A549 (cell line): ENCODE data around the gene MAP2K7.

Experiments used
- CTCF ChIP-seq: fragments of >200 bp; sonication (Bioruptor Twin); formaldehyde crosslinking; IDR thresholded peaks from 3 replicates; pipeline ENCODE4 v1.5.1; 2016
- EP300 ChIP-seq, 2 experiments: fragments of >200 bp; sonication (Bioruptor Twin); formaldehyde crosslinking; IDR thresholded peaks; 2 replicates in 1 of 2; 3 replicates in 1 of 2; pipeline ENCODE4 v1.6.1; 2016 to 2017
- MAFK ChIP-seq: fragments of 450-650 bp; IDR thresholded peaks from 2 replicates; pipeline ENCODE4 v1.6.1; 2014; ENCODE audit not compliant: partially characterized antibody
- NR3C1 ChIP-seq: fragments of >200 bp; sonication (Bioruptor Twin); formaldehyde crosslinking; IDR thresholded peaks from 3 replicates; pipeline ENCODE4 v1.6.1; 2017
- POLR2A ChIP-seq: IDR thresholded peaks from 2 replicates; pipeline ENCODE4 v1.6.1; 2012; ENCODE audit warnings: mild to moderate bottlenecking, low read length
- SMC3 ChIP-seq: fragments of >200 bp; sonication (Bioruptor Twin); formaldehyde crosslinking; IDR thresholded peaks from 3 replicates; pipeline ENCODE4 v1.6.1; 2018; ENCODE audit warnings: inconsistent platforms
- SREBF2 ChIP-seq: fragments of 450-650 bp; IDR thresholded peaks from 2 replicates; pipeline ENCODE4 v1.6.1; 2014; ENCODE audit warnings: mild to moderate bottlenecking, moderate library complexity
- TF ChIP-seq, protein P1 (sequence below): IDR thresholded peaks from 2 replicates; pipeline ENCODE4 v1.6.1; 2012

DNA sequence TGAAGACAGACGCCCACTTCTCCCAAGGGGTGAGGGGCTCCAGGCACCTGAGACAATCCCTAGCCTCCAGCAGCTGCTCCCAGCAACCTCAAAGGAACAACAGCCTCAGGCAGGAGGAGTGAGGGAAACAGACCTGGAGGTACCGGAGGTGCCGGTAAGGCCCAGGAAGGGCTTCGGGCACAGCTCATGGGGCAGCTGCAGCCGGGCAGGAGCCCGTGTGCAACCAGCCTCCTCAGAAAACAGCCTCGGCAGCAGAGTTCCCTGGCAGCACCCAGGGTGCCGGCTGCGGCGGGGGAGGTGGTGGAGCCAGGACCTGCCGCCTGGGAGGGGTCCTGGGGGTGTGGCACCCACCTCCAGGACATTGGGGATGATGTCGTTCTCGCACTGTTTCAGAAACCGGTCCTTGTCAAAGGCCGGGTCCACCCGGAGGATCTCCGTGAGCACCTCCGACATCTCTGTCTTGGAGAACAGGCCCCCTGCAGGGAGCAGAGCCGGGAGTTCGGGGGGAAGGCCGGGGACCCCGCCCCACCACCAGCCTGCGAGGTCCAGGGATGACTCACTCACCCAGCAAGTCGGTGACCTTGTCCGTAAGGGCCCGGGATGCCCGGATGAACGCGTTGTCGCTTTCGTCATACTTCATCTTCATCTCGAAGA, 28.7 kb downstream of the MAP2K7 start:
- TF ChIP-seq, protein P1, sequence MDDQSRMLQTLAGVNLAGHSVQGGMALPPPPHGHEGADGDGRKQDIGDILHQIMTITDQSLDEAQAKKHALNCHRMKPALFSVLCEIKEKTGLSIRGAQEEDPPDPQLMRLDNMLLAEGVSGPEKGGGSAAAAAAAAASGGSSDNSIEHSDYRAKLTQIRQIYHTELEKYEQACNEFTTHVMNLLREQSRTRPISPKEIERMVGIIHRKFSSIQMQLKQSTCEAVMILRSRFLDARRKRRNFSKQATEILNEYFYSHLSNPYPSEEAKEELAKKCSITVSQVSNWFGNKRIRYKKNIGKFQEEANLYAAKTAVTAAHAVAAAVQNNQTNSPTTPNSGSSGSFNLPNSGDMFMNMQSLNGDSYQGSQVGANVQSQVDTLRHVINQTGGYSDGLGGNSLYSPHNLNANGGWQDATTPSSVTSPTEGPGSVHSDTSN, result no peak
- TF ChIP-seq CTCF (no peak), SREBF2 (no peak), SMC3 (no peak), MAFK (no peak), NR3C1 (no peak), POLR2A (no peak), EP300 (IDR thresholded peaks at IDR 0.05) (no peak)
